T-helper 17 cell (primary cell): ENCODE results near the gene BTBD2. TPM values are rescaled to one million over a fixed set of nuclear protein-coding genes. Genes with fewer than 3 reads are reported as not detected.
"Not testable (repeated sequence)": the region's sequence is repeated elsewhere in the genome, so short reads cannot be mapped to it uniquely, and the experiment has no call there.

Source experiments
- ATAC-seq: fragments of 150-1000 bp; cut with Tn5 transposase; 2 replicates; pipeline ENCODE4 v1.10.0; 2021; ENCODE audit warnings: mild to moderate bottlenecking, moderate library complexity
- DNase-seq, 3 donors: peaks; one replicate each; pipeline versions ENCODE4 v3.0.0 to v3.0.0-alpha.2; 2020 to 2021
- H3K9me3 ChIP-seq: one replicate; pipeline ENCODE4 v1.7.0; 2013; ENCODE audit warnings: low read length, mild to moderate bottlenecking; ENCODE audit not compliant: control insufficient read depth, poor library complexity, severe bottlenecking
- H3K27ac Mint-ChIP-seq: one replicate; pipeline ENCODE4 v1.8.0; 2022; ENCODE audit warnings: mild to moderate bottlenecking, moderate library complexity, mixed read lengths
- H3K27me3 Mint-ChIP-seq: one replicate; pipeline ENCODE4 v1.8.0; 2022; ENCODE audit warnings: mixed read lengths
- H3K36me3 Mint-ChIP-seq: one replicate; pipeline ENCODE4 v1.8.0; 2022; ENCODE audit warnings: low read depth, mixed read lengths
- H3K4me1 Mint-ChIP-seq: one replicate; pipeline ENCODE4 v1.8.0; 2022; ENCODE audit warnings: mild to moderate bottlenecking, mixed read lengths
- H3K4me3 Mint-ChIP-seq: one replicate; pipeline ENCODE4 v1.8.0; 2022; ENCODE audit warnings: mild to moderate bottlenecking, moderate library complexity, mixed read lengths
- total RNA-seq, 4 donors: library from RNA in 2 of 4; stranded (reverse) in 2 of 4; gene quantifications; one replicate each; pipeline ENCODE4 v1.2.3 and lab custom pipeline; 2022 to 2026

The BTBD2 gene
- total RNA-seq, 2 donors from 2014 or later: 53.4 to 64.6 TPM

DNA sequence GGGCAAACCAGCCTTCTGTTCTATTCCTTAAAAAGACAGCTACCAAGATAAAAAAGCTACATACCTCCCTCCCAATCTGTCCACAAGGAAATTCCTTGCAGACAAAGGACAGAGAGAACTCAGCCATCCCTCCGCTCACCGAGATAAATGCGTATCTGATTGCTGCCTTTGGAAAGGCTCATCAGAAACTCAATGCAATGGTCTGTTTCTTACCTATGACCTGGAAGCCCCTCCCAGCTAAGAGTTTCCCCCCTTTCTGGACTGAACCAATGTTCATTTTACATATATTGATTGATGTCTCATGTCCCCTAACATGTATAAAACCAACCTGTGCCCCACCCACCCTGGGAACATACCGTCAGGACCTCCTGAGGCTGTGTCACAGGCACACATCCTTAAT is 11.6 kb downstream of the BTBD2 start:
- Mint-ChIP-seq H3K4me3 (no peak overlapping the region), H3K27ac (no peak overlapping the region), H3K4me1 (peaks cover 4% of the 10 kb centered on the region), H3K36me3 (no peaks in the 10 kb centered on the region), H3K27me3 (no peaks in the 10 kb centered on the region)
- ATAC-seq (no peak), DNase-seq (no peak)
- no peaks in the 10 kb centered on the region for H3K9me3 ChIP-seq

DNA sequence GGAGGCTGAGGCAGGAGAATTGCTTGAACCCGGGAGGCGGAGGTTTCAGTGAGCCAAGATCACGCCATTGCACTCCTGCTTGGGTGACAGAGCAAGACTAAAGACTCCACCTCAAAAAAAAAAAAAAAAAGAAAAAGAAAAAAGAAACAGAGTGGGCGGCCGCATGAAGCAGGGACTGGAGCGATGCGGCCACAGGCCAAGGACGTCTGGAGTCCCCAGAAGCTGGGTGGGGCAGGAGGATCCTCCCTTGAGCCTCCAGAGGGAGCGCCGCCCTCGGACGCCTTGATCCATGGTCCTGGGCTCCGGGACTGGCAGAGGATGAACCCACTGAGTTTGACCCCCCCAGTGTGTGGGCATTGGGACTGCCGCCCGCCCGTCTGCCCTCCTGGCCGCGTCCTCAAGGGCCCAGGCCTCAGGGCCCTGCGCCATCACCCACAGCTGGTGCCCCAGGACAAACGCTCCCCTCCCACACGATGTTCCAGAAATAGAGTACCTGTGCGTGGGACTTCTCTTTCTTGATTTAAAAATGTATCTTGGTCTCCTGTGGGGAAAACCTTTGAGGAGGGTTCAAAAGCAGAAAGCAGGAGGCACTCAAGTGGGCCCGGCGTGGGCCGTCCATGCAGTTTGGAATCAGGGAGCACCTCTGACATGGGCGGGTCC is 15.5 kb downstream of the BTBD2 start:
- no peaks in the 10 kb centered on the region for H3K27me3 Mint-ChIP-seq
- no peak for DNase-seq
- peaks cover 10% of the 10 kb centered on the region for H3K4me1 Mint-ChIP-seq
- H3K36me3 Mint-ChIP-seq: peaks cover 5% of the 10 kb centered on the region
- no peak overlapping the region for H3K27ac Mint-ChIP-seq
- H3K4me3 Mint-ChIP-seq: no peak overlapping the region
- H3K9me3 ChIP-seq: no peaks in the 10 kb centered on the region
- no peak for ATAC-seq

DNA sequence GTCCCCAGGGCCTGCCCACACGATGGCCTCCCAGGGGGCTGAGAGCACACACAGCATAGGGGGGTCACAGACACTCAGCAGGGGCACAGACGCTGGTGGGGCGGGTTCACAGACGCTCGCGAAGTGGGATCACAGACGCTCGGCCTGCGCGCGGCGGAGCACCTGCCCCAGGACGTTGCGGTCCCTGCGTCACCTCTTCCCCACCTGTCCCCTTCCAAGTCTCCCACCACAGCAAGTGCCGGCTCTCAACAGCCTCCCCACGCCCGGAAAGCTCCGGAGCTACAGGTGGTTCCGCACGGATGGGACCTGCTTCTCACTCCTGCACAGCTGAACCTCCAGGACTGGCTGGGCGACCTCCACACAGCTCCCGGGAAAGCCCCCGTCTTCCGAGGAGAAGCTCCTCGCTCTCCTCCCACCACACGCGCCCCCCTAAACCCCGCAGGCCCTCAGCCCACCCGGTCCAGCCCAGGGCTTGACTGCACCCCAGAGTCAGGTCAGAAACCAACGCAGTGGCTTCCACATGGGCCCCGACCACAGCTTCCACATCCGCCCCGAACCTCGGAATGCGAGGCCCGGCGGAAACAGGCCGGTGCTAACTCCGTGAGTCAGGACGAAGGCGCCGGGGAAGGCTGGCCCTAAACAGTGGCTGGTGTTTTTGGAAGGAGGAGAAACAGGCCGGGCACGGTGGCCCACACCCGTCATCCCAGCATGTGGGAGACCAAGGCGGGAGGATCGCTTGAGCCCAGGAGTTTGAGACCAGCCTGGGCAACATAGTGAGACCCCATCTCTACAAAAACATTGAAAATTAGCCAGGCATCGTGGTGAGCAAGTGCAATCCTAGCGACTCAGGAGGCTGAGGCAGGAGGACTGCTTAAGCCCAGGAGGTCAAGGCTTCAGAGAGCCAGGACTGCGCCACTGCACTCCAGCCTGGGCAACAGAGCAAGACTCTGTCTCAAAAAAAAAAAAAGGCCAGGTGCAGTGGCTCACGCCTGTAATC is 16.5 kb downstream of the BTBD2 start:
- H3K9me3 ChIP-seq: no peaks in the 10 kb centered on the region
- no peak for DNase-seq
- no peak for ATAC-seq
- Mint-ChIP-seq H3K4me1 (peaks cover 10% of the 10 kb centered on the region), H3K27ac (no peak overlapping the region), H3K27me3 (no peaks in the 10 kb centered on the region), H3K36me3 (peaks cover 5% of the 10 kb centered on the region), H3K4me3 (peak overlapping the region; percentile 69)

DNA sequence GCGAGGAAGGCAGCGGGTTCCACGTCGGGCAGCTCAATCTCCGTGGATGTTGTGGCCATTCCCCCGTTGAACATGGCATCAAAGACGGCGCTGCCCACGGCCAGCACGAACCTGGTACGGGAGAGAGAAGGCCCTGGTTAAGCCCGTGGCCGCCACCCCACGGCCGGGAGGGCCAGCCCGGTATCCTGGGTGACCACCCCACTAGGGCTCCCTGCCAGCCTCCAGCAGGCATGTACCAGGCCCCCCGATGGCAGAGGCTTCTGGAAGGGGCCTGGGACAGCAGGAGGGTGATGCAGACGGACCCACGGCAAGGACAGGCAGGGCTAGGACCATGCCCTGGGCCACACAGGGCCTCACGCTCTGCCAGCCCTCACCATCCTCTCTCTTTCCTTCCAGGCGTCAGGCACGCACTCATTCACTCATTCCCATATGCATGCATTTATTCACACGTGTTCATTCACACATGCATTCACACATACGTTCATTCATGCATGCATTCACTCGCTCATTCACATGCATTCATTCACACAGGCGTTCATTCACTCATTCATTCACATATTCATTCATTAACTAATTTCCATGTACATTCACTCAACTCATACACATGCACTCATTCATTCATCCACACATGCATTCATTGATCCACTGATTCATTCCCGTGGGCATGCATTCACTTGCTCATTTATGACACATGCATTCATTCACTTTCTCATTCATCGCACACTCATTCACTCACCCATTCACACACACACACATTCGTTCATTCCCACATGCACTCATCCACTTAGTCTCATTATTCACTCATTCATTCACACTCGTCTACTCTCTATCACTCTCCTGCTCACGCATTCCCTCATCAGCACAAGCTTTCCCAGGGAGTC is 17.9 kb downstream of the BTBD2 start:
- peaks cover 5% of the 10 kb centered on the region for H3K36me3 Mint-ChIP-seq
- peaks cover 10% of the 10 kb centered on the region for H3K4me1 Mint-ChIP-seq
- H3K27me3 Mint-ChIP-seq: no peaks in the 10 kb centered on the region
- no peak overlapping the region for H3K27ac Mint-ChIP-seq
- no peaks in the 10 kb centered on the region for H3K9me3 ChIP-seq
- no peak for DNase-seq
- no peak for ATAC-seq
- no peak overlapping the region for H3K4me3 Mint-ChIP-seq

DNA sequence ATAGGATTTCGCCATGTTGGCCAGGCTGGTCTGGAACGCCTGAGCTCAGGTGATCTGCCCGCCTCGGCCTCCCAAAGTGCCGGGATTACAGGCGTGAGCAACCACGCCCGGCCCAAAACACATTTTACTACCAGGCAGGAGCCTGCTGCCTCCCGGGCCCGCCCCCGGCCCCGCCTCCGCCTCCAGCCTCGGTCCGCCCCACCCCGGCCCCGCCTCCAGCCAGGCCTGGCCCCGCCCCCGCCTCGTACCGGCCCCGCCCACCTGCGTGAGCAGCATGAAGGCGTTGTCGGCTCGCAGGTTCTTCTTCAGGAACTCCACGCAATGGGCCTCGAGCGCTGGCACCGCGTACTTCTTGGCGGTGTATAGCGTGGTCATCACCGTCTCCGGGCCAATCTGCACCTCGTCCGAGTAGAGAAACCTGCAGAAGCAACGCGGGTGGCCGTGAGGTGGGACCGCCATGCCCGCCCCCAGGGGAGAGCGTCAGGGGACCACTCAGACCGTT is 22.7 kb downstream of the BTBD2 start:
- Mint-ChIP-seq H3K4me1 (peaks cover 3% of the 10 kb centered on the region), H3K27me3 (no peaks in the 10 kb centered on the region), H3K36me3 (peaks cover 3% of the 10 kb centered on the region), H3K4me3 (no peak overlapping the region), H3K27ac (no peak overlapping the region)
- DNase-seq: no peak
- no peaks in the 10 kb centered on the region for H3K9me3 ChIP-seq
- ATAC-seq: no peak

DNA sequence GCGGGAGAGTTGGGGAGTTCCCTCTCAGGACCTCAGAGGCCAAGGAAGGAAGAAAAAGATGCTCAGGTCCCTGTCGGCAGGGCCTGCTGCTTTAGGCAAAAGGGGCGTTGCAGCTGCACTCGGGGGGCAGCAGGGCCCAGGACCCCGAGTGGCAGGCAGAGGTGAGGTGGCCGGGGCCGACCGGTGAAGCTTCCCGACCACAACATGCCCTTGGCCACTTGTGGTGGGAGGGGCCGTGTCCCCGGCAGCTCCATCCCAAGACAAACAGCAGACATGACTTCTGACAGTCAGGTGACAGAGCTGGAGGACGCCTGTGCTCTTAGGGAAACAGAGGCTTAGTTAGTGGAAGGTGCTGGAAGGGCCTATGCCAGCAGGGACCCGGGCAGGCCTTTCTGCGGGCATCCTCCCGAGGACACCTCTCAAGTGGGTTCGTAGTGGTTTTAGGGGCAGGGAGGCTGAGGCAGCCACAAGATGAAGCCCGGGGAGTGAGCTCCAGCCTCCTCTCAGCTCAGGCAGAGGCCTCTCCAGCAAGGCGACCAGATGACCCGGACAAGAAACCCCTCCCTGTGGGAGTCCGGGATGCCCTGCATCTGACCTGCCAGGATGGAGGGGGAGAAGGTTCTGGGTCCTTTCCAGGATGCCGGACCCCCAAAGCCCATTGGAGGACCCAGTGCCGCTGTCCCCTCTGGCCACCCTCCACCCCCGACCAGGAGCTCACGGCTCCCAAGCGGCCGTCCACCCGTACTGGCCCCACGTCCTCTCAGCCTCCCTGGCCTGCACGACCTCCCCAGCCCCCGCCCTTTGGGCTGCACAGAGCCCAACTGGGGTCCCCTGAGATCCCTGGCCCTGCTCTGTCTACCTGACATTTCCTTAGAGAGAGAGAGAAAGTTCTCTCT is 24.2 kb downstream of the BTBD2 start:
- ATAC-seq (no peak), DNase-seq (no peak)
- Mint-ChIP-seq H3K4me3 (peak overlapping the region; percentile 9), H3K27ac (no peak overlapping the region), H3K27me3 (no peaks in the 10 kb centered on the region), H3K4me1 (no peaks in the 10 kb centered on the region), H3K36me3 (no peaks in the 10 kb centered on the region)
- no peaks in the 10 kb centered on the region for H3K9me3 ChIP-seq

DNA sequence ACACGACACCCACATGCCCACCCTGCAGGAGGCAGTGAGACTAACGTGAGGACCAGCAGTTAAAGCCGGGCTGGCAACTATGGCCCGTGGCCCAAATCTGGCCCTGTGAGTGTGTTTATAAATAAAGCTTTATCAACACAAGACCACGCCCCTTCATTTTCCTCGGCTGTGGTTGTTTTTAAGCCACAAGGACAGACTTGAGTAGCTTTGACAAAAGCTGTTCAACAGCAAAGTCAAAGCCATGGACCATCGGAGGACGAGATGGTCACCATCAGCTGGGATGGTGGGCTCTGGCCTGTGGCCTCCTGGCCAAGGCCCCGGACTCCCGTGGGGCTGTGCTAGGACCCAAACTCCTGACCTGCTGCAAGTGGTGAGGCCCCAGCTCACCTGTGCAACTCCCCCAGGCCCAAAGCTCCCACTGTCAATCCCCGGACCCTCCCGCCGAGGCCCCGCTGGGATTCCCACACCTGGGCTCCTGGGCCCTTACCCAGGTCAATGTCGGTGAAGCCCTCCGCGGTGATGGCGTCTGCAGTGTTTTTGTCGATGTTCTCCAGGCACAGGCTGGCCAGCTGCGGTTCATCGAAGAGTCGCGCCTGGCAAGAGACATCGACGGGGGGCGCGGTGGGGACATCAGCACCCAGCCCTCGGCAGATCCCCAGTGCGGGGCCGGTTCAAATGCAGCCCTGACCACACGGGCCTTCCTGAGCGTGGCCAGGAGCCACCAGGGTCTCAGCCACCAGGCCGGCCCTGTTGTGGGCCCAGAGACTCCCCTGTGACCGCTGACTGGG is 25.1 kb downstream of the BTBD2 start:
- DNase-seq: no peak
- Mint-ChIP-seq H3K4me3 (peak overlapping the region; percentile 25), H3K27ac (no peak overlapping the region), H3K27me3 (no peaks in the 10 kb centered on the region), H3K36me3 (no peaks in the 10 kb centered on the region), H3K4me1 (no peaks in the 10 kb centered on the region)
- H3K9me3 ChIP-seq: no peaks in the 10 kb centered on the region
- ATAC-seq: no peak

DNA sequence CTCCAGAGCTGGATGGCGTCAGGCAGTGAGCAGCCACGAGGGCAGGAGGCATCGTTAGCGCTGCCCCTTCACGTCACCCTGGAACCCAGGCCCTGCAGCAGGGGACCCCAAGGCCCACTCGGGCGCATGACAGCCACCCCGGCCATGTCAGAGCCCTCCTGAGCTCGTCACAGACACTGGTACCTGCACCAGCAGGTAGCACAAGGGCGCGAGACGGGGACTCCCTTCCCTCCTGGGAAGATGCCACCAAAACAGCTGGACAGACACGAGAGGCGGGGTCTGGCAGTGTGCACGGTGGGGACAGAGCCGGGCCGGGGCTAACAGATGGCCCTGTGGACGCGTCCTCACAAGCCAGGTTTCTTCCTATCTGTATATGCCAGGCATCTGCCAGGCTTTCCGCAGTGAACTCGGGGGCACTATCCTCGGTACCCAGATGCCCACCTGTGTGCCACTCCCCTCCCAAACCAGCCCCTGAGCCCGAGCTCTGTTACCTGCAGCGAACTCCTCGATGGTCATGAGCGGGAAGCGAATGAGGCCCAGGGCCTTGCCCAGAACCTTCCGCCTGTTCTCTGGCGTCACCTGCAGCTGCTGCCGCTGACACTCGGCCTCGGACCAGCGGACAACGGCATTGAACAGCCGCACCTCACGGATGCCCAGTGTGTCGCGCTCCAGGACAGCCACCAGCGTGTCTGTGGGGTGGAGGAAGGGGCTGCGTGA is 25.8 kb downstream of the BTBD2 start:
- ATAC-seq: no peak
- H3K4me3 Mint-ChIP-seq: no peak overlapping the region
- no peaks in the 10 kb centered on the region for H3K36me3 Mint-ChIP-seq
- H3K9me3 ChIP-seq: no peaks in the 10 kb centered on the region
- DNase-seq: no peak
- H3K27me3 Mint-ChIP-seq: no peaks in the 10 kb centered on the region
- H3K4me1 Mint-ChIP-seq: no peaks in the 10 kb centered on the region
- no peak overlapping the region for H3K27ac Mint-ChIP-seq

DNA sequence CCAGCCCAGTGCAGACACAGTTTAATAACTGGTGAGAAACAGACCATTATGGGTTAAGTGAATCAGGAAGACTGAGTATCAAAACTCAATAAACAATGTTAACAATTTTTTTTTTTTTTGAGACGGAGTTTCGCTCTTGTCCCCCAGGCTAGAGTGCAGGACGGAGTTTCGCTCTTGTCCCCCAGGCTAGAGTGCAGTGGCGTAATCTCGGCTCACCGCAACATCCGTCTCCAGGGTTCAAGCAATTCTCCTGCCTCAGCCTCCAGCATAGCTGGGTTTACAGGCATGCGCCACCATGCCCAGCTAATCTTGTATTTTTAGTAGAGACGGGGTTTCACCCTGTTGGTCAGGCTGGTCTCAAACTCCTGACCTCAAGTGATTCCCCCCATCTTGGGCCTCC is 27.1 kb downstream of the BTBD2 start:
- ATAC-seq, DNase-seq, H3K27ac Mint-ChIP-seq, H3K36me3 Mint-ChIP-seq, H3K4me1 Mint-ChIP-seq, H3K4me3 Mint-ChIP-seq, H3K9me3 ChIP-seq, H3K27me3 Mint-ChIP-seq: not testable (repeated sequence)

DNA sequence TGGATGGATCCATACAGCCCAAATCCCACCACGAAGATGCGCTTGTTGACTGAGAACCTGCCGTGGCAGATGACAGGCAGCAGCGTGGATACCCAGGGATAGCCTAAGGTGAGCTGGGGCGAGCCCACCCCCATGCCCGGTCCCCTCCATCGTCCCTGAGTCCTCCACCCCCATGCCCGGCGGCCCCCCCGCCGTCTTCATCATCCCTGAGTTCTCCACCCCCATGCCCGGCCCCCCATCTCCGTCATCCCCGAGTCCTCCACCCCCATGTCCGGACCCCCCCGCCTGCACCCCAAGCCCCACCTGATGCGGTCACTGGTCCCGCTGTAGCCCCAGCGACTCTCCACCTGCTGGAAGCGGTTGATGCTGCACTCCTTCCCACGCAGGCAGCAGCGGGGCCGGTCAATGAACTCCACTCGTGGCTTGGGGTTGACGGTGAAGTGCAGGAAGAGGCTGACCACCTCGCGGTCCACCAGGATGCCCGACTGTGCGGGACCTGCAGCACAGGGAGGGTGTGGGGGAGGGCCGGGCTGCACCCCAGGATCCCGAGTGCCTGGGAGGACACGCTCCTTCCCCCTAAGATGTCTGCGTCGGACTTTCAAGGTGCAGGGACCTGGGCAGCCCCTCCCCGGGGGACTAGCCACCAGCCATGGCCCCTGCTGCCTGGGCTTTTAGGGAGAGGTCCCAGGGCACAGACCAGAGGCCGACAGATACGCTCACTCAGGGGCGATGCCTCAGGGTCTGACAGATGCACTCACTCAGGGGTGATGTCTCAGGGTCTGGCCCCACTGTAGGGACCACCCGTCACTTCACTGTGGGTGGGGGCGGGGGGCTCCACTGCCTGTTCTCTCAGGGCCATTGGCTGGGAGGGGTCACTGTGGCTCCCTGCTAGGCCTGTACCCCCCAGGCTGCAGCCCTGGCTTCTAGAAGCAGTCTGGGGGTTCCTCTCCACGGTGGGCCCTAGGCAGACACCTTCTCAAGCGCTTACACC is 28.0 kb downstream of the BTBD2 start:
- no peaks in the 10 kb centered on the region for H3K4me1 Mint-ChIP-seq
- DNase-seq (no peak), ATAC-seq (no peak)
- no peaks in the 10 kb centered on the region for H3K27me3 Mint-ChIP-seq
- no peak overlapping the region for H3K27ac Mint-ChIP-seq
- peaks cover 3% of the 10 kb centered on the region for H3K36me3 Mint-ChIP-seq
- no peak overlapping the region for H3K4me3 Mint-ChIP-seq
- no peaks in the 10 kb centered on the region for H3K9me3 ChIP-seq
